Stimulated activated CD8-positive, alpha-beta memory T cell treated with anti-CD3 and anti-CD28 coated beads, Interleukin-4, amount 100 ng/mL, for 4 hours (primary cell): ENCODE data around the gene COX20.

Source experiments
- DNase-seq, 2 donors: peaks; one replicate each; pipeline ENCODE4 v3.0.0-alpha.2; 2020; ENCODE audit warnings: low read depth in 2 of 2, low spot score in 1 of 2

COX20 gene

DNA sequence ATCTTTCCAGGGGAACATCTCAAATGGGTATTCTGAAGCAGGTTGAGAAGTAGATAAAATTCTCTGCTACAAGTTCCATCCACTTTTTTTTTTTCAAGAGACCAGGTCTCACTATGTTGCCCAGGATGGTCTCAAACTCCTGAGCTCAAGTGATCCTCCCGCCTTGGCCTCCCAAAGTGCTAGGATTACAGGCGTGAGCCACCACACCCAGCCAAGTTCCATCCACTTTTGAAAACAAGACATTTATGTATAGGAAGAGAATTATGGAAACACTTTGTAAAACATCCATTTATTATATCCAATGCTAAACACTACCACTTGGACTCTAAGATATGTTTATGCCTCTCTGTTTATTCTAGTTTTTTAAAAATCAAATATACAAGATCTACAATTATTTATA lies 15.4 kb downstream of the COX20 start:
- no peak for DNase-seq

GRCh38 chr1:244851546-244852231 lies 16.2 kb downstream of the COX20 start:
- no peak for DNase-seq

DNA sequence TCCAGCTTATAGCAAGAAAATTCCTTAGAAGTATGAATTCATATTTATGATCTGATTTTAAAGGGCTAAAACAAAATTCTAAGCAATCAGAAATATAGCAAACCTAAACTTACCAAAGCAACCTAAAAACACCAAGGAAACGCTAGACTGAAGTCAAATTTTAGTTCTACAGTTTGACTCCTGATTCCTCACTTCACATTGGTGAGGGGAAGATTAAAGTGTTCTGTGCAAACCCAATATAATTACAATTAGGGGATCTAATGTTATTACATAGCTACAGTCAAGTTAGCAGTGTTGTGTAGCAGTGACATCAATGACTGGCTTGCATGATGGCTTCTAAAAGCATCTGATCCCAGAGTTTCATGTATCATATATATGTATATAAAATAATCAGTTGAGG lies 17.2 kb downstream of the COX20 start:
- no peak for DNase-seq

DNA sequence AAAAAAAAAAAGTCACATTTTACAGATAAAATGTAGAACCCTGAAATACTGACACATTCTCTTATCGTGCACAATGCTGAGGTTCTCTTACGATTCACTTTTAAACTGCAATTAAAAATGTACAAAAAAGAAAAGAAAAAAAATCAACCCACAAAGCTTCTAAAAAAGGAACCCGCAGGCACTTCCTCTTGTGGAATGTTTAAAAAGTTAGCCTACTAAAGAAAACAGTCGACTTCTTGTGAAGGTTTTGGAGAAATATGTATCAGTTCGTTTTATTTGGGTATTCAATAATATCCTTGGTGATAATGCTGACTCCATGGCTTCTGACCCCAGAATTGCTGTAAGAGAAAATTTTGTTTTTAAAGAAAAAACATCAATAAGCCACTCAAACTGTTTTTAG lies 18.7 kb downstream of the COX20 start:
- no peak for DNase-seq

GRCh38 chr1:244854865-244855578 lies 19.6 kb downstream of the COX20 start:
- DNase-seq = no peak

- no peak for DNase-seq
These were observed 22.3 kb downstream of the COX20 start for GRCh38 chr1:244857761-244858160.

GRCh38 chr1:244858357-244858756 lies 22.9 kb downstream of the COX20 start:
- no peak for DNase-seq

DNA sequence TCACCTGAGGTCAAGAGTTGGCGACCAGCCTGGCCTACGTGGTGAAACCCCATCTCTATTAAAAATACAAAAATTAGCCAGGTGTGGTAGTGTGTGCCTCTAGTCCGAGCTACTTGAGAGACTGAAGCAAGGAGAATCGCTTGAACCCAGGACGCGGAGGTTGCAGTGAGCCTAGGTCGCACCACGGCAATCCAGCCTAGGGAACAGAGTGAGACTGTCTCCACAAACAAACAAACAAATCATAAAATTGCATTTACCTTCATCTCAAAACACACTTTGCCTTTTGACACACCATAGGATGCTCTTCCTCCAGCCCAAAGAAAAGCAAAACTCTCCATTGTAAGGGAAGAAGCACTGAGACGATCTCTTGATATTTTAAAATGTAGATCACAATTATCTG lies 24.6 kb downstream of the COX20 start:
- no peak for DNase-seq

GRCh38 chr1:244860914-244861610 lies 25.6 kb downstream of the COX20 start:
- no peak for DNase-seq

DNA sequence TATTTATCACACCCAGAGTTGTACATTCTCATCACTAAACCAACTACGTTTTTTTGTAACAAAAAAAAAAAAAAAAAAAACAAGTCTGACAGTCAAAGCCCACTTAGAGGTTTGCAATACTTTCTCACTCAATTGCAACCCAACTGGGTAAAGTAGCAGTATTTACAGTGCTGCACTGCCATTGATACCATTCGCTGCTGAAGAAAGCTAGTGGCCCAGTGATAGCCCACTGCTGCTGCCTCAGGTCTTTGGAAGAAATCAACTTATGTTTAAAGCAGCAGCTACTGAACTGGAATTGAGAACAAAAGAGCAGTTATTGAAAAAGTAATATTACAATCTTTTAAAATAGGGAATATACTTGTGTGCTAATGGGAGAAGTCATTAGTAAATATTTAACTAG lies 26.2 kb downstream of the COX20 start:
- no peak for DNase-seq

DNA sequence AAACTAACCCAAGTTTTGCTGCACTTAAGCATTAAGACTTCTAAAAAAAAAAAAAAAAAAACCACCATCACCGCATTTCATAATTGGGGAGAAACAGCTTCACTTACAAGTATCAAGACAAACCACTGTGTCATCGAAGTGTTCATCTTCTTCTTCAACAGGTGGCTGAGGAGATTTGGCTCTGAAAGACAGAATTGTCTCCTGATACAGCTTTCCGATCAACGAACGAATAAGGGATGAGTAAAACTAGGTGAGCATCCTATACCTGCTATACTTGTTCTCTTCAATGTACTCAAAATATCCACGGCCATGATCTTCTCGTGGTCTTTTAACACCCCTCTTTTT lies 26.9 kb downstream of the COX20 start:
- DNase-seq = no peak

- DNase-seq = peak; percentile 95 to 96
These were observed 27.4 kb downstream of the COX20 start for GRCh38 chr1:244862699-244863490.

DNA sequence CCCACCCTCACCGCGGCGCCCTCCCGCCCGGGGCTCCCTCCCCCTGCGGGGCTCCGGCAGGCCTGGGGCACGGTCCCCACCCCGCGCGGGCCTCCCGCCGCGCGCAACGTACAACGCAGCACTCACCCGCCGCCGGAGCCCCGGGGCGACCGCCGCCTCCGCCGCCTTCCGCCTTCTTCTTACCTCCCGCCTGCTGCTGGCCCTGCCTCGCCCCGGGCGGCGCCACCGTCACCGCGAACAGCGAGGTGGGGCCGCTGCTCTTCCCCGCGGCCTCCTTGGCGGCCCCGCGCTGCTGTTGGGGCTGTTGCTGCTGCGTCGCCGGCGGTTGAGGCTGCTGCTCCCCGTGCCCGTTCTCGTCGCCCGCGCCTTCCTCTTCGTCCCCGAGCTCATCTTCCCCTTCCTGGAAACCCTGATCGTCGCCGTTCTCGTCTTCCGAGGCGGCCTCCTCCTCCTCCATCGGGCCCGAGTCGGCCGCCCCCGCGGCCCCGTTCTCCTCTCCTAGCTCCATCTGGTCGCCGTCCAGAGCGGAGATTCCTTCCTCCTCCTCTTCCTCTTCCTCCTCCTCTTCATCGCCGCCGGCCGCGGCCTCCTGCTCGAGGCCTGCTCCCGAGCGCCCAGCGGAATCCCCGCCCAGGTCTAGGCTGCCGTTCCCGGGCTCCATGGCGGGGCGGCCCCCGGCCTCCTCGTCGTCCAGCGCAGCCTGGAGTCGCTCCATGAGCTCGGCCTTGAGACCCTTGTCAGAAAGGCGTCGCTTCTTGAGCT lies 28.2 kb downstream of the COX20 start:
- peak in 1 of 2 donors; percentile 21 for DNase-seq

- DNase-seq = peak; percentile 88 to 90
These were observed 29.0 kb downstream of the COX20 start, which contains the start of gene HNRNPU for GRCh38 chr1:244864253-244865027. TSS of gene HNRNPU (minus strand) at chr1:244864543. CDS start at chr1:244864307, 236 bp downstream.

DNA sequence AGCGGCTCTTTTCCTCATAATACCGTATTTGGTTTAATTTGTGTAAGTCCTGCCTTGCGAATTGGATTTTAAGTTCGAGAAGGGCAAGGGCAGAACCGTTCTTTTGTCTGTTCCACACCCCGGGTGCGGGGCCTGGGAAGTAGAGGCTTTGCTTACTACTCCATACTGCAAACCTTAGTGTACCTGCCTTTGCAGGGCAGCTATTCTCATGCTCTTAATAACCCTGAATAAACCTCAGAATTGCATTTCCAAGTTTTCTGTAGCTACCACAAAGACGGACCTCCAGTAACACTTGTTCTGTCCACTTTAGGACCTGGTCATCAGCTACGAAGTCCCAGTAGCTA lies 29.5 kb downstream of the COX20 start:
- DNase-seq = no peak

DNA sequence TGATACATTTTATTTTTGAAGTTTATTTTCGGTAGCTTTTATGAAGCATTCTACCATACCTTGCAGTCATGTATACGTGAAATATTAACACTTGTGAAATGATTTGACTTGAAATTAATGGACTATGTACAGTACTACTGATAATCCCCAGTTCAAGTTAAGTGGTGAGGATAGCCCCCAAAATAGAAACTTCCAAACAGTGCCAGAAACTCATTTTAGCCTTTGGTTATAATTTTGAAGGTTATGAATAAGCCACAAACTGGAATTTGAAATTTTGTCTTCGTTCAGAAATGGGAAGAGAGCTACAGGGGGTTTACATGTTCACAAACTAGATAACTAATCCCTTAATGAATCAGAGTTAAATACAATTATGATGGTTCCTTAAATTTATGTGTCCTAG lies 30.4 kb downstream of the COX20 start:
- no peak for DNase-seq

DNA sequence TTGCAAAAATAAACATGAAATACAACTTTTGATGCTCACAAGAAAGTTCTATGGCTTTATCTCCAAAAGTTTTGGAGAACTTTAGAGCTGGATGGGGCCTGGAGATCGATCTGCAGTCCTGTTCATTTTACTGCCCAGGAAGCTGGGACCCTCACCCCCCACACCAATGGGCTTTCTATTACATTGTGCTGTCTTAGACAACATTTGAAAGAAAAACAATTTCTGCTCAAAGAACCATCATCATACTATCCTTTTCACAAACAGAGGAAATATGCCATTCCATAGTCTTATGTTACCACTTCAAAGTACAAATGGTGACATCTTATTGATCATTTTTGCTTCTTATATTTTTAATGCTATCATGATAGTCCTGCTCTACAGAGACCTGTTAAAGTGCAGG lies 30.9 kb downstream of the COX20 start:
- DNase-seq = no peak

DNA sequence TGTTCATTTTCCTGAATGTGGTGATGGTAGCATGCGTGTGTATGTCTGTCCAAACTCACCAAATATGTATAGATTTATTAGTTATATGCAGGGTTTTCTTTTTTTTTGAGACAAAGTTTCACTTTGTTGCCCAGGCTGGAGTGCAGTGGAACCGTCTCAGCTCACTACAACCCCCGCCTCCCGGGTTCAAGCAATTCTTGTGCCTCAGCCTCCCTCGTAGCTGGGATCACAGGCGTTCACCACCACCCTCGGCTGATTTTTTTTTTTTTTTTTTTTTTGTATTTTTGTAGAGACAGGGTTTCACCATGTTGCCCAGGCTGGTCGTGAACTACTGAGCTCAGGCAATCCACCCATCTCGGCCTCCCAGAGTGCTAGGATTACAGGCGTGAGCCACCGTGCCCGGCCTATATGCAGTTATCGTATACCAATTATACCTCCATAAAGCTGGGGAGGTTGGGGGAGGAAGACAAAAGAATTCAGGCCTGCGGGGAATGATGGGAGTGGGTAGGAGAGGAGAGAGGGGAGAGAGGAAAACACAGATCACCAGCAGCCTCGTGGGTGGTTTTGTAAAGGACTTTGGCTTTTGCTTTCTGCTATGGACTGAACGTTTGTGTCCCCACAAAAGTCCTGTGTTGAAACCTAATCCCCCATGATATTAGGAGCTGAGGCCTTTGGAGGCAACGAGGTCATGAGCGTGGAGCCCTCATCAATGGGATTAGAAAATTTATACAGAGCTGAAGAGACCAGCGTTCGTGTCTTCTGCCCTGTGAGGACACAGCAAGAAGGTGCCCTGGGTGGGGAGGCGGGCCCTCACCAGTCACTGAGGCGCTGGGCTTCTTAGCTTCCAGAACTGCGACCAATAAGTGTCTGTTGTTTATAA lies 33.3 kb downstream of the COX20 start:
- DNase-seq = no peak

DNA sequence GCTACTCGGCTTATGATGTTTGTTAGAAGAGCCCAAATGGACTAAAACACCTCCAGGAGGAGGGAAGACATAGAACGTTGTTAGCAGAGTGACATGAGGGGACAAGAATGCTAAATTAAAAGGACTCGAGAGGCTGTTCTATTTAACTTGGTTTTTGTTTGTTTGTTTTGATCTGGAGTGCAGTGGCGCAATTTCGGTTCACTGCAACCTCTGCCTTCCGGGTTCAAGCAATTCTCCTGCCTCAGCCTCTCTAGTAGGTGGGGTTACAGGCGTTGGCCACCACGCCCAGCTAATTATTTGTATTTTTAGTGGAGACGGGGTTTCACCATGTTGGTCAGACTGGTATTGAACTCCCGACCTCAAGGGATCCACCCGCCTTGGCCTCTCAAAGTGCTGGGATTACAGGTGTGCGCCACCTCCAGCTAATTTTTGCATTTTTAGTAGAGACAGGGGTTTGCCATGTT lies 33.9 kb downstream of the COX20 start:
- DNase-seq = no peak
